SH-SY5Y (cell line): Measurements from ENCODE around the gene ADAMTS17.

Experiments
- GATA2 ChIP-seq: IDR thresholded peaks from 2 replicates; pipeline ENCODE4 v1.6.1; 2011; ENCODE audit warnings: mild to moderate bottlenecking, low read depth, low read length
- GATA3 ChIP-seq: IDR thresholded peaks from 2 replicates; pipeline ENCODE4 v1.6.1; 2011; ENCODE audit warnings: low read depth, mild to moderate bottlenecking, low read length, moderate library complexity

GRCh38 chr15:100196326-100197058 is 145.3 kb downstream of the ADAMTS17 start:
- TF ChIP-seq GATA2 (no peak), GATA3 (no peak)
